ENCODE data around the gene PRDM2.

PRDM2 gene

GRCh38 chr1:13820055-13820454 lies 120.1 kb downstream of the PRDM2 start:
- no peak for DNase-seq

- no peak for DNase-seq
Measured at GRCh38 chr1:13820456-13820855, 120.5 kb downstream of the PRDM2 start.

GRCh38 chr1:13823126-13823880 lies 123.3 kb downstream of the PRDM2 start:
- no peak for DNase-seq

- no peak for DNase-seq
Measured at GRCh38 chr1:13823936-13824335, 123.9 kb downstream of the PRDM2 start.

- DNase-seq, result no peak
Measured at GRCh38 chr1:13824626-13825025, 124.6 kb downstream of the PRDM2 start.

- DNase-seq, result no peak
Measured at GRCh38 chr1:13825033-13825432, 125.0 kb downstream of the PRDM2 start.

- DNase-seq, result no peak
Measured at GRCh38 chr1:13826009-13826408, 126.0 kb downstream of the PRDM2 start.

- no peak for DNase-seq
Measured at GRCh38 chr1:13826591-13826990, 126.6 kb downstream of the PRDM2 start.

- DNase-seq, result no peak
Measured at GRCh38 chr1:13828454-13829151, 128.6 kb downstream of the PRDM2 start.

- DNase-seq, result no peak
Measured at GRCh38 chr1:13829152-13829769, 129.3 kb downstream of the PRDM2 start.

GRCh38 chr1:13830170-13830569 lies 130.2 kb downstream of the PRDM2 start:
- DNase-seq, result no peak

GRCh38 chr1:13830616-13831280 lies 130.8 kb downstream of the PRDM2 start:
- DNase-seq, result no peak

- DNase-seq, result no peak
Measured at GRCh38 chr1:13832100-13832499, 132.1 kb downstream of the PRDM2 start.

- no peak for DNase-seq
Measured at GRCh38 chr1:13832536-13832935, 132.5 kb downstream of the PRDM2 start.

- no peak for DNase-seq
Measured at GRCh38 chr1:13836136-13836535, 136.1 kb downstream of the PRDM2 start.

- no peak for DNase-seq
Measured at GRCh38 chr1:13836631-13837030, 136.6 kb downstream of the PRDM2 start.

- DNase-seq, result no peak
Measured at GRCh38 chr1:13838236-13838635, 138.2 kb downstream of the PRDM2 start.

GRCh38 chr1:13842497-13842896 lies 142.5 kb downstream of the PRDM2 start:
- DNase-seq, result no peak

GRCh38 chr1:13851726-13852125 lies 151.7 kb downstream of the PRDM2 start:
- no peak for DNase-seq

GRCh38 chr1:13855554-13855953 lies 155.6 kb downstream of the PRDM2 start:
- DNase-seq, result no peak

- DNase-seq, result no peak
Measured at GRCh38 chr1:13860031-13860430, 160.0 kb downstream of the PRDM2 start.

- DNase-seq, result no peak
Measured at GRCh38 chr1:13864760-13865159, 164.8 kb downstream of the PRDM2 start.

- no peak for DNase-seq
Measured at GRCh38 chr1:13865851-13866250, 165.9 kb downstream of the PRDM2 start.

- DNase-seq, result no peak
Measured at GRCh38 chr1:13867603-13868002, 167.6 kb downstream of the PRDM2 start.

Measured in midbrain (tissue), 1 donor.